Tibial nerve (tissue), 4 donors: ENCODE data around the gene DNMT3A.

ENCODE experiments used
- EP300 ChIP-seq, 2 donors: sonication (generic); formaldehyde crosslinking; IDR thresholded peaks; one replicate each; pipeline ENCODE4 v1.6.1; 2017; ENCODE audit warnings: antibody characterized with exemption in 2 of 2, mild to moderate bottlenecking in 1 of 2
- TF ChIP-seq, protein P1 (sequence below), 5 experiments: fragments of 200-600 bp in 3 of 5; fragments of 450-650 bp in 2 of 5; sonication (generic) in 3 of 5; IDR thresholded peaks; one replicate each; pipeline ENCODE4 v1.5.1; 2016 to 2019; ENCODE audit warnings: antibody characterized with exemption in 5 of 5, mild to moderate bottlenecking in 3 of 5, moderate library complexity in 2 of 5

GRCh38 chr2:25253153-25253626 lies 88.5 kb downstream of the DNMT3A start:
- TF ChIP-seq, protein P1, sequence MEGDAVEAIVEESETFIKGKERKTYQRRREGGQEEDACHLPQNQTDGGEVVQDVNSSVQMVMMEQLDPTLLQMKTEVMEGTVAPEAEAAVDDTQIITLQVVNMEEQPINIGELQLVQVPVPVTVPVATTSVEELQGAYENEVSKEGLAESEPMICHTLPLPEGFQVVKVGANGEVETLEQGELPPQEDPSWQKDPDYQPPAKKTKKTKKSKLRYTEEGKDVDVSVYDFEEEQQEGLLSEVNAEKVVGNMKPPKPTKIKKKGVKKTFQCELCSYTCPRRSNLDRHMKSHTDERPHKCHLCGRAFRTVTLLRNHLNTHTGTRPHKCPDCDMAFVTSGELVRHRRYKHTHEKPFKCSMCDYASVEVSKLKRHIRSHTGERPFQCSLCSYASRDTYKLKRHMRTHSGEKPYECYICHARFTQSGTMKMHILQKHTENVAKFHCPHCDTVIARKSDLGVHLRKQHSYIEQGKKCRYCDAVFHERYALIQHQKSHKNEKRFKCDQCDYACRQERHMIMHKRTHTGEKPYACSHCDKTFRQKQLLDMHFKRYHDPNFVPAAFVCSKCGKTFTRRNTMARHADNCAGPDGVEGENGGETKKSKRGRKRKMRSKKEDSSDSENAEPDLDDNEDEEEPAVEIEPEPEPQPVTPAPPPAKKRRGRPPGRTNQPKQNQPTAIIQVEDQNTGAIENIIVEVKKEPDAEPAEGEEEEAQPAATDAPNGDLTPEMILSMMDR (IDR thresholded peaks at IDR 0.05), result no peak
- no peak for TF ChIP-seq EP300 (IDR thresholded peaks at IDR 0.05)
